HL-60 (cell line): ENCODE measurements around the gene TEFM.

ENCODE experiments used
- CTCF ChIP-seq: IDR thresholded peaks from one replicate; pipeline ENCODE4 v1.5.1; 2011; ENCODE audit warnings: low read length, control low read depth, inconsistent platforms; ENCODE audit not compliant: insufficient read depth
- GABPA ChIP-seq: IDR thresholded peaks from 2 replicates; pipeline ENCODE4 v1.6.1; 2012; ENCODE audit warnings: low read depth
- POLR2AphosphoS5 ChIP-seq: IDR thresholded peaks from 2 replicates; pipeline ENCODE4 v1.6.1; 2012; ENCODE audit warnings: low read depth

DNA sequence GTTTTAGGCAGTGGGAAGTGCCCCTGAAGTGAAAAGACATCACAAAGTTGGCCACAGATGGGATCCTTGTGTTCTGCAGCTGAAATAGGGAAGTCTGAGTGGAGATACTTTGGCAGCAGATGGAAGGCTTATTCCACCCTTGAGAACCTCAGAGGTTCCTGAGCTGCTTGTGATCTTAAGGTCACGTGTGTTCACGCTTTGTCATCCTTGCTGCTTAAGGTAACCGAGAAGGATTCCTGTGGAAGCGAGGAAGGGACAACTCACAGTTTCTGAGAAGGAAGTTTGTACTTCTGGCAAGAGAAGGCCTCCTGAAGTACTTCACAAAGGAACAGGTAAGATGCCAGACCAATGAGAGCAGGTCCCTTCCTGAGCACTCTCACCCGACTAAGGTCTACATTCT is 27.9 kb upstream of the TEFM start:
- no peak for TF ChIP-seq GABPA
- no peak for TF ChIP-seq CTCF
- no peak for TF ChIP-seq POLR2AphosphoS5
